Measurements from ENCODE around the gene CORIN. TPM values are rescaled to one million over a fixed set of nuclear protein-coding genes. Genes with fewer than 3 reads are reported as not detected.

Gene CORIN
- total and polyA plus RNA-seq, 2 of the 4 experiments (the other 2 are of a cell fraction) = 20.3 to 24.7 TPM

GRCh38 chr4:47831026-47831679 lies 6.7 kb downstream of the CORIN start:
- Histone ChIP-seq H3K27ac (ENCODE audit: insufficient read depth, low read length) (no peak overlapping the region), H2AFZ (replicated peaks; ENCODE audit: low read length, poor library complexity) (no peak overlapping the region), H3K9ac (ENCODE audit: low read depth, low read length) (no peak overlapping the region), H2BK120ac (ENCODE audit: low read depth, low read length) (no peak overlapping the region), H4K8ac (ENCODE audit: low read depth in 2 of 2, low read length in 2 of 2) (no peak overlapping the region), H3K9me1 (ENCODE audit: insufficient read depth, low read length) (no peaks in the 10 kb centered on the region), H4K5ac (ENCODE audit: low read depth, low read length) (no peak overlapping the region), H3K9me3 (ENCODE audit: control insufficient read depth, insufficient read depth, low read length) (no peaks in the 10 kb centered on the region), H3K4me3 (ENCODE audit: insufficient read depth, low read depth, low read length) (no peak overlapping the region), H2BK20ac (ENCODE audit: low read depth, low read length) (no peak overlapping the region), H2BK5ac (ENCODE audit: low read depth, low read length, poor library complexity, severe bottlenecking) (no peak overlapping the region), H3K18ac (ENCODE audit: low read depth, low read length) (no peak overlapping the region), H3K27me3 (ENCODE audit: control insufficient read depth, insufficient read depth, low read length) (no peaks in the 10 kb centered on the region), H2BK15ac (ENCODE audit: low read depth, low read length) (no peak overlapping the region), H4K20me1 (ENCODE audit: insufficient read depth, low read length) (no peaks in the 10 kb centered on the region), H2AK9ac (replicated peaks; ENCODE audit: low read depth, low read length, poor library complexity) (no peak overlapping the region), H4K91ac (ENCODE audit: insufficient read depth, low read depth, low read length) (no peak overlapping the region), H3K4me2 (ENCODE audit: low read depth, low read length) (no peak overlapping the region), H3K4ac (ENCODE audit: low read depth, low read length) (no peak overlapping the region), H2AK5ac (ENCODE audit: low read depth, low read length) (no peak overlapping the region), H3K56ac (ENCODE audit: extremely low read depth, insufficient read depth, low read length) (no peak overlapping the region), H3K14ac (replicated peaks; ENCODE audit: low read depth, low read length) (no peak overlapping the region), H3K23ac (ENCODE audit: low read depth, low read length) (no peak overlapping the region), H3K79me1 (ENCODE audit: low read depth in 1 of 2, low read length in 2 of 2) (no peaks in the 10 kb centered on the region), H3K4me1 (ENCODE audit: control insufficient read depth, insufficient read depth, low read length) (peaks cover 5% of the 10 kb centered on the region; the same call in 1 of the 2 replicates), H3K36me3 (ENCODE audit: control insufficient read depth, insufficient read depth, low read length) (no peaks in the 10 kb centered on the region)
- intact Hi-C loops (cut with micrococcal nuclease) (no loop called here), dilution Hi-C loops (cut with HindIII; ENCODE audit: low sequenced_read_pairs, unreplicated experiment) (no loop called here), in situ Hi-C loops (cut with MboI; ENCODE audit: low sequenced_read_pairs) (loop anchor here (10.0 kb wide), 1 partner anchor 126 kb away; no protein-coding TSS in a partner anchor)
- DNase-seq (no peak), ATAC-seq (ENCODE audit: low read depth) (no peak)
- TF ChIP-seq BHLHE40 (IDR thresholded peaks at IDR 0.05; ENCODE audit: low read depth, low read length) (no peak), MAFK (IDR thresholded peaks at IDR 0.05; ENCODE audit: low read depth, low read length) (peak; percentile 82)
- WGBS, 2 experiments (ENCODE audit: extremely low coverage in 2 of 2, insufficient read length in 1 of 2) = 19% methylated on average over 2 of the region's 5 CpGs; no CpG with 5 or more reads in 1 of the 2 experiments
- CTCF ChIA-PET = no interaction called here
- POLR2A ChIA-PET (ENCODE audit: unreplicated experiment) = no interaction called here
- no TSS peak for BruUV-seq (replicated peaks)
